Spleen (tissue), 11 donors: Measurements from ENCODE around the gene WDR90. TPM values are rescaled to one million over a fixed set of nuclear protein-coding genes. Genes with fewer than 3 reads are reported as not detected.

Experiments
- DNase-seq: peaks from one replicate; pipeline ENCODE4 v3.0.0-alpha.2; 2020
- H3K27ac ChIP-seq, 8 donors: fragments of 200-600 bp; sonication (generic) in 7 of 8; 1 replicate in 4 of 8; 2 replicates in 4 of 8; pipeline versions ENCODE4 v1.5.0 to v1.8.0; 2016 to 2021; ENCODE audit warnings: inconsistent platforms in 4 of 8, mild to moderate bottlenecking in 4 of 8, moderate library complexity in 1 of 8
- H3K27me3 ChIP-seq, 7 donors: fragments of 200-600 bp; sonication (generic) in 6 of 7; replicated peaks in 1 of 7; 1 replicate in 4 of 7; 2 replicates in 3 of 7; pipeline versions ENCODE4 v1.5.0 to v1.8.0; 2016 to 2021; ENCODE audit warnings: inconsistent platforms in 3 of 7, mild to moderate bottlenecking in 1 of 7
- H3K36me3 ChIP-seq, 6 donors: fragments of 200-600 bp; sonication (generic) in 5 of 6; 1 replicate in 4 of 6; 2 replicates in 2 of 6; pipeline versions ENCODE4 v1.5.0 to v1.8.0; 2016 to 2021; ENCODE audit warnings: inconsistent platforms in 2 of 6
- H3K4me1 ChIP-seq, 6 donors: fragments of 200-600 bp; sonication (generic) in 5 of 6; 1 replicate in 3 of 6; 2 replicates in 3 of 6; pipeline versions ENCODE4 v1.5.0 to v1.8.0; 2016 to 2021; ENCODE audit warnings: inconsistent platforms in 3 of 6
- H3K4me3 ChIP-seq, 8 donors: fragments of 200-600 bp; sonication (generic) in 7 of 8; 1 replicate in 4 of 8; 2 replicates in 4 of 8; pipeline versions ENCODE4 v1.5.0 to v1.8.0; 2016 to 2021; ENCODE audit warnings: inconsistent platforms in 4 of 8, mild to moderate bottlenecking in 4 of 8, moderate library complexity in 2 of 8
- H3K9me3 ChIP-seq, 8 donors: fragments of 200-600 bp; sonication (generic) in 7 of 8; 1 replicate in 4 of 8; 2 replicates in 4 of 8; pipeline versions ENCODE4 v1.5.0 to v1.8.0; 2016 to 2021; ENCODE audit warnings: inconsistent platforms in 4 of 8
- POLR2A ChIP-seq, 3 donors: fragments of 450-650 bp; IDR thresholded peaks; one replicate each; pipeline ENCODE4 v1.5.1; 2017; ENCODE audit warnings: antibody characterized with exemption in 3 of 3, mild to moderate bottlenecking in 1 of 3
- POLR2AphosphoS5 ChIP-seq, 3 donors: sonication (generic); formaldehyde crosslinking; IDR thresholded peaks; one replicate each; pipeline ENCODE4 v1.5.1; 2017; ENCODE audit warnings: antibody characterized with exemption in 3 of 3
- WGBS, 5 donors: extraction: QIAGEN DNeasy Blood & Tissue Kit in 3 of 5; methylation state at CpG; one replicate each; pipeline versions ENCODE4 v1.1.5 to v1.1.7; 2013 to 2018; 5-methylcytosine and 5-hydroxymethylcytosine counted together
- intact Hi-C: fragments of 100-400 bp; cut with DNase I; formaldehyde crosslinking; loops from one replicate; pipeline ENCODE4 v1.15.0; 2023; ENCODE audit warnings: low total_unique reads
- polyA plus RNA-seq, 3 donors: library from polyadenylated mRNA; stranded (reverse); fragments of 200-250 nt; gene quantifications; one replicate each; pipeline ENCODE4 v1.2.1, GENCODE V29; 2013
- total RNA-seq, 7 donors: library from RNA; depleted of rRNA in 3 of 7; stranded (reverse); fragments of >200 nt in 3 of 7; fragmentation: NEBNext Ultra II Directional in 4 of 7; extraction: Animal tissue kit (Norgen Biotek cat#: 25700) in 4 of 7; gene quantifications; one replicate each; pipeline versions ENCODE4 v1.1.0 to v1.2.1, GENCODE V29; 2016 to 2021
- TF ChIP-seq, protein P1 (sequence below), 11 experiments: fragments of 200-600 bp in 7 of 11; fragments of 450-650 bp in 4 of 11; sonication (generic) in 4 of 11; IDR thresholded peaks in 8 of 11; conservative IDR thresholded peaks in 3 of 11; 1 replicate in 7 of 11; 2 replicates in 4 of 11; pipeline versions ENCODE4 v1.4.0 to v1.8.0; 2016 to 2021; ENCODE audit warnings: antibody characterized with exemption in 11 of 11, inconsistent platforms in 4 of 11, mild to moderate bottlenecking in 1 of 11
- donor health status: healthy with polysubstance abuse.
- donor health status: DM: no; HTN: no; CAD: no; lungs with moderate emphysema.
- donor health status: DM: no; HTN: no; CAD: no.
- donor health status: Bipolar disorder and iron deficiency.
- donor health status: healthy.
- donor health status: DM: no; HTN: no; CAD: no.
- donor health status: DM: yes; HTN: yes; CAD: no.

WDR90 gene
- total and polyA plus RNA-seq, 10 donors, result 7.9 to 30.2 (median 19.4) TPM

DNA sequence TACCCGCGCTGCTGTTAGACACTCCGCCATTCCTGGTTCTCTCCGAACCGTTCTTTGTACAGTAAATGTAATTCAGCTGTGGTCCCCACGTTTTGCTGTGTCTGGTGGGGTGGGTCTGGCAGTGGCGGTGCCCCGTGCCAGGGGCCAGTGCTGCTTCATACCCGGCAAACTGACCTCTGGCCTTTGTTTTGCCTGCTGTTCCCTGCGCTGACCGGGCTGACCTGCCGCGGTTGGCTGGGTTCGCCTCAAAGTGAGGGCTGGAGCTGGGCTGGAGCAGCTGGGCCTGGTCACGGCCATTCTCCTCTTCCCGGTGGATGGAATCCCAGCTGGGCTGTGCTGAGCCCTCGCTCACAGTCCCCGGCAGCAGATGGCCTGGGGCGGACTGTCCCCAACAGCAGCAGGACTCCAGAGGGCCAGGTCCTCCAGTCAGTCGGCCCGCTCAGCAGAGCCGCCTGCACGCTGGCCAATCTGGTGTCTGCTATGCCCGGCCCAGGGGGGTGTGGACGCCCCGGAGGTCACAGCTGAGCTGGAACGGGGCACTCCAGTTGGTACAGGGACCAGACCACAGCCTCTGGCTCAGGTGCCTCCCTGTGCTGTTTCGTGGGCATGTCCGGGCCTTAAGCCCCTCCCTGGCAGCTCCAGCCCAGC, 19.9 kb upstream of the WDR90 start:
- Histone ChIP-seq H3K27me3 (peaks cover 0 to 13% (median 0%) of the 10 kb centered on the region in 7 donors), H3K4me3 (no peak overlapping the region), H3K27ac (peak overlapping the region in 4 of 8 donors; percentile 25 to 48 (median 44)), H3K4me1 (peaks cover 0 to 42% (median 19%) of the 10 kb centered on the region in 6 donors), H3K36me3 (peaks cover 0 to 71% (median 51%) of the 10 kb centered on the region in 6 donors), H3K9me3 (no peaks in the 10 kb centered on the region)
- DNase-seq, result peak; percentile 72
- 77 to 85% (median 82%) methylated on average over 17 to 29 of the region's 29 CpGs for WGBS, 5 donors
- TF ChIP-seq POLR2AphosphoS5 (IDR thresholded peaks at IDR 0.05) (peak in 1 of 3 donors; percentile 22), POLR2A (IDR thresholded peaks at IDR 0.05) (no peak)
- TF ChIP-seq, protein P1, sequence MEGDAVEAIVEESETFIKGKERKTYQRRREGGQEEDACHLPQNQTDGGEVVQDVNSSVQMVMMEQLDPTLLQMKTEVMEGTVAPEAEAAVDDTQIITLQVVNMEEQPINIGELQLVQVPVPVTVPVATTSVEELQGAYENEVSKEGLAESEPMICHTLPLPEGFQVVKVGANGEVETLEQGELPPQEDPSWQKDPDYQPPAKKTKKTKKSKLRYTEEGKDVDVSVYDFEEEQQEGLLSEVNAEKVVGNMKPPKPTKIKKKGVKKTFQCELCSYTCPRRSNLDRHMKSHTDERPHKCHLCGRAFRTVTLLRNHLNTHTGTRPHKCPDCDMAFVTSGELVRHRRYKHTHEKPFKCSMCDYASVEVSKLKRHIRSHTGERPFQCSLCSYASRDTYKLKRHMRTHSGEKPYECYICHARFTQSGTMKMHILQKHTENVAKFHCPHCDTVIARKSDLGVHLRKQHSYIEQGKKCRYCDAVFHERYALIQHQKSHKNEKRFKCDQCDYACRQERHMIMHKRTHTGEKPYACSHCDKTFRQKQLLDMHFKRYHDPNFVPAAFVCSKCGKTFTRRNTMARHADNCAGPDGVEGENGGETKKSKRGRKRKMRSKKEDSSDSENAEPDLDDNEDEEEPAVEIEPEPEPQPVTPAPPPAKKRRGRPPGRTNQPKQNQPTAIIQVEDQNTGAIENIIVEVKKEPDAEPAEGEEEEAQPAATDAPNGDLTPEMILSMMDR (IDR thresholded peaks at IDR 0.05 in 8 of 11, conservative IDR thresholded peaks at IDR 0.05 in 3 of 11), result no peak
- intact Hi-C loops, result no loop called here

DNA sequence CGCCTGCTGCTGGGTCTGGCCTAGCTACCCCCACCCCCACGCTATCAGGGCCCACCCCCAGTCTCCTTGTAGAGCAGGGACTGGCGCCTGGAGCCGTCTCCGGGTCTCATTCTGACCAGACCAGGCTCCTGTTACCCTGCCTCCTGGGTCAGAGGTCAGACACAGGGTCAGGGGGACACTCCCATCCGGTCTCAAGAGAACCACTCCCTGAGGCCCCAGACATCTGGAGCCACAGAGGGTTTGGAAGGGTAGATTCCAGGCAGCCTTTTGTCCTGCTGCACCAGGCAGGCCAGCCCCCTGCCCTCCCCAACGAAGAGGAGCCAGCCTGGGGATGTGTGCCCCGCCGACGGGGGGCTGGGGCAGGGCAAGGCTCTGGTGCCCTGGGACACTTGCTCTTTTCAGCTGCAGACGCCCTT, 19.3 kb upstream of the WDR90 start:
- peaks cover 0 to 74% (median 51%) of the 10 kb centered on the region in 6 donors for H3K36me3 ChIP-seq
- peaks cover 0 to 13% (median 0%) of the 10 kb centered on the region in 7 donors for H3K27me3 ChIP-seq
- peak; percentile 67 for DNase-seq
- intact Hi-C loops, result no loop called here
- peaks cover under 1 to 47% (median 23%) of the 10 kb centered on the region in 6 donors for H3K4me1 ChIP-seq
- no peak overlapping the region for H3K4me3 ChIP-seq
- H3K9me3 ChIP-seq, result no peaks in the 10 kb centered on the region
- no peak for TF ChIP-seq POLR2AphosphoS5 (IDR thresholded peaks at IDR 0.05)
- TF ChIP-seq POLR2A (IDR thresholded peaks at IDR 0.05), result no peak
- TF ChIP-seq, protein P1 (IDR thresholded peaks at IDR 0.05 in 8 of 11, conservative IDR thresholded peaks at IDR 0.05 in 3 of 11), result no peak
- peak overlapping the region in 5 of 8 donors; percentile 14 to 48 (median 39) for H3K27ac ChIP-seq
- 46 to 74% (median 56%) methylated on average over 5 to 11 of the region's 11 CpGs for WGBS, 5 donors

DNA sequence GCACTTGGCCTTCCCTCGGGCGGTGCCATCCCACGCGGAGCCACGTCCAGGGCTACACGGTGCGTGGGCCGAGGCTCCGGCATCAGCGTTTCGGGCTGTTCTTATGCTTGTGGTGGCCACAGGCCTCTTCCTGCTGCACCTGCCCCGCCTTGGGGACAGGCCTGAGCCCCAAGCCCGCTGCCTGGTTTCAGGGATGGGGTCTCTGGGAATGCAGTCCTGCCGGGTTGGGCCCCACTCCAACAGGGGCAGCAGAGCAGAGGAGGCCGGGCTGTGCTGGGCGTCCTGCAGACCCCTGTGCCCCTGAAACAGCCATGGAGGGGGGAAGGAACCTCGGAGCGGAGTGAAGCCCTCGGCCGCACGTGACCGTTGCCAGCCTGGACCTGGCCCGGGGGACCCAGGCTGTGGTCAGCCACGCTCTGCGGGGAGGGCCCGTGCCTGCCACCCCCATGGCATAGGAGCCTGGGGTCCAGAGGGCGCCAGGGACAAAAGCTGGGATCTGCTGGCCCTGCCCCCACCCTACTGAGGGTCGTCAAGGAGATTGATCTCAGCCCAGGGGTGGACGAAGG, 18.8 kb upstream of the WDR90 start:
- peaks cover 0 to 13% (median 0%) of the 10 kb centered on the region in 7 donors for H3K27me3 ChIP-seq
- no peaks in the 10 kb centered on the region for H3K9me3 ChIP-seq
- H3K4me3 ChIP-seq, result no peak overlapping the region
- 35 to 56% (median 41%) methylated on average over 4 to 29 of the region's 29 CpGs for WGBS, 5 donors
- peak; percentile 65 for DNase-seq
- H3K27ac ChIP-seq, result peak overlapping the region in 5 of 8 donors; percentile 14 to 48 (median 30)
- peaks cover 0 to 72% (median 49%) of the 10 kb centered on the region in 6 donors for H3K36me3 ChIP-seq
- TF ChIP-seq POLR2AphosphoS5 (IDR thresholded peaks at IDR 0.05), result peak in 2 of 3 donors; percentile 29 to 63
- TF ChIP-seq, protein P1 (IDR thresholded peaks at IDR 0.05 in 8 of 11, conservative IDR thresholded peaks at IDR 0.05 in 3 of 11), result no peak
- H3K4me1 ChIP-seq, result peaks cover 6 to 52% (median 28%) of the 10 kb centered on the region in 6 donors
- intact Hi-C loops, result no loop called here

DNA sequence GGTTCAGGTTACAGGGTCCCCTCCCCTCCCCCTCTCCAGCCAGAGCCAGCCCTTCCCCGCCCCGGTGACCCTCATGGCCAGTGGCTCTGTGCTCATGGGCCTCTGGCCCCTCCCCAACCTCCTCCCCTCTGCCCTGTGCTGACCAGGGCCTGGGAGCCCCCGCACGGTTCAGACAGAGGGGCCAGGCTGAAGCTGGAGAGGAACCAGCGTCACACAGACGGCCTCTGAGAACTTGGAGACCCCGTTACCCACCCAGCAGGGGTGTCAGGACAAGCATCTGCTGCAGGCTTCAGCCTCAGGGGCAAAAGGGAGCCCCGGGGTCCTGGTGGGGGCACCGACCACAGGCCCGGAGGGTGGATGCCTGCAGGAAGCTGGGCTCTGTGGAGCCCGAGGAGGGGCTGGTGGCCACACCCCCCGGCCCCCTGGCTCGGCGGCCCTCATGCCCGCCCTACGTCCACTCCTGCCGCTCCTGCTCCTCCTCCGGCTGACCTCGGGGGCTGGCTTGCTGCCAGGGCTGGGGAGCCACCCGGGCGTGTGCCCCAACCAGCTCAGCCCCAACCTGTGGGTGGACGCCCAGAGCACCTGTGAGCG, 18.3 kb upstream of the WDR90 start, which contains the start of gene WFIKKN1:
Gene WFIKKN1 (plus strand): TSS at position 171 of the 591 bp plus-strand sequence. CDS start 269 bp downstream, at position 440.
- no peak for DNase-seq
- Histone ChIP-seq H3K27ac (peak within 1 kb of the TSS in 5 of 8 donors; percentile 14 to 48 (median 30)), H3K36me3 (peaks cover 0 to 66% (median 43%) of the 10 kb centered on the region in 6 donors), H3K9me3 (no peaks in the 10 kb centered on the region), H3K27me3 (peaks cover 0 to 13% (median 0%) of the 10 kb centered on the region in 7 donors), H3K4me3 (no peak within 1 kb of the TSS), H3K4me1 (peaks cover 9 to 58% (median 33%) of the 10 kb centered on the region in 6 donors)
- TF ChIP-seq POLR2A (IDR thresholded peaks at IDR 0.05) (no peak), POLR2AphosphoS5 (IDR thresholded peaks at IDR 0.05) (peak; percentile 25 to 69 (median 34))
- 3 to 16% (median 4%) methylated on average over 5 to 23 of the region's 23 CpGs; no CpG with 5 or more reads in 1 of the 5 donors for WGBS, 5 donors
- intact Hi-C loops, result no loop called here
